Common myeloid progenitor, CD34-positive (primary cell): ENCODE results near the gene VNN1. TPM values are rescaled to one million over a fixed set of nuclear protein-coding genes. Genes with fewer than 3 reads are reported as not detected.

Experiments
- CTCF ChIA-PET: fragments of 350-600 bp; sonication (Branson Sonifier 250); formaldehyde crosslinking; loops from one replicate; lab custom pipeline; 2021; ENCODE audit warnings: antibody characterized with exemption; lab: Charles Lee
- POLR2A ChIA-PET: fragments of 350-600 bp; sonication (Branson Sonifier 250); formaldehyde crosslinking; loops from one replicate; lab custom pipeline; 2021; ENCODE audit warnings: antibody characterized with exemption; lab: Charles Lee
- DNase-seq, 3 donors: peaks; one replicate each; pipeline versions ENCODE4 v3.0.0 to v3.0.0-alpha.2; 2013
- H3K27ac ChIP-seq, 2 experiments: 1 replicate in 1 of 2; 2 replicates in 1 of 2; pipeline ENCODE4 v1.7.0; 2013; ENCODE audit warnings: inconsistent platforms in 2 of 2, low read length in 2 of 2, mild to moderate bottlenecking in 2 of 2, low read depth in 1 of 2, moderate library complexity in 1 of 2; ENCODE audit not compliant: severe bottlenecking in 2 of 2, insufficient read depth in 1 of 2, poor library complexity in 1 of 2
- H3K27me3 ChIP-seq, 5 experiments: replicated peaks in 2 of 5; 1 replicate in 3 of 5; 2 replicates in 2 of 5; pipeline versions ENCODE4 v1.6.1 to v1.7.0; 2013; ENCODE audit warnings: low read length in 4 of 5, mild to moderate bottlenecking in 2 of 5, moderate library complexity in 2 of 5, inconsistent platforms in 1 of 5; ENCODE audit not compliant: insufficient read depth in 5 of 5, control insufficient read depth in 4 of 5
- H3K36me3 ChIP-seq, 4 experiments: 1 replicate in 2 of 4; 2 replicates in 2 of 4; pipeline versions ENCODE4 v1.6.1 to v1.7.0; 2013; ENCODE audit warnings: low read length in 3 of 4, control low read depth in 1 of 4, mild to moderate bottlenecking in 1 of 4; ENCODE audit not compliant: control insufficient read depth in 4 of 4, insufficient read depth in 4 of 4
- H3K4me1 ChIP-seq, 4 experiments: 1 replicate in 3 of 4; 2 replicates in 1 of 4; pipeline versions ENCODE4 v1.6.1 to v1.7.1; 2013; ENCODE audit warnings: low read length in 3 of 4, mild to moderate bottlenecking in 3 of 4, control low read depth in 1 of 4, inconsistent platforms in 1 of 4, moderate library complexity in 1 of 4; ENCODE audit not compliant: control insufficient read depth in 4 of 4, insufficient read depth in 4 of 4; ENCODE audit errors: control extremely low read depth in 1 of 4
- H3K4me3 ChIP-seq, 7 experiments: 1 replicate in 4 of 7; 2 replicates in 3 of 7; pipeline versions ENCODE4 v1.5.1 to v1.7.0; 2013; ENCODE audit warnings: mild to moderate bottlenecking in 7 of 7, low read length in 6 of 7, moderate library complexity in 6 of 7, inconsistent platforms in 2 of 7, low read depth in 2 of 7, control low read depth in 1 of 7; ENCODE audit not compliant: insufficient read depth in 4 of 7, control insufficient read depth in 1 of 7; ENCODE audit errors: extremely low read depth in 1 of 7
- H3K9me3 ChIP-seq, 5 experiments: 1 replicate in 4 of 5; 2 replicates in 1 of 5; pipeline versions ENCODE4 v1.6.1 to v1.7.1; 2013; ENCODE audit warnings: low read length in 4 of 5, mild to moderate bottlenecking in 2 of 5, inconsistent platforms in 1 of 5, low read depth in 1 of 5, moderate library complexity in 1 of 5; ENCODE audit not compliant: control insufficient read depth in 4 of 5, insufficient read depth in 2 of 5; ENCODE audit errors: control extremely low read depth in 1 of 5
- WGBS: methylation state at CpG from one replicate; pipeline ENCODE4 v1.1.5; 2013; ENCODE audit not compliant: insufficient coverage; 5-methylcytosine and 5-hydroxymethylcytosine counted together
- polyA plus RNA-seq: library from polyadenylated mRNA; unstranded; fragments of 120-200 nt; gene quantifications from one replicate; pipeline ENCODE4 v1.2.1, GENCODE V29; 2013

Gene VNN1
- polyA plus RNA-seq = 3.8 TPM

- ChIA-PET POLR2A (no interaction called here), CTCF (interaction anchor here (0.7 to 3.2 kb wide), 3 partner anchors 15 to 54 kb away, joined by 3 to 12 read pairs (median 3); no protein-coding TSS in a partner anchor)
- Histone ChIP-seq H3K4me1 (peaks cover 19 to 49% (median 31%) of the 10 kb centered on the region in 4 experiments), H3K36me3 (no peaks in the 10 kb centered on the region), H3K27ac (peak within 1 kb of the TSS; percentile 55 to 75), H3K4me3 (peak within 1 kb of the TSS in 6 of 7 experiments; percentile 13 to 66 (median 46)), H3K27me3 (no peaks in the 10 kb centered on the region), H3K9me3 (no peaks in the 10 kb centered on the region)
- 0% methylated on average over 4 of the region's 8 CpGs for WGBS
- DNase-seq = peak; percentile 76 to 96 (median 93)
These were observed at the start of gene VNN1 for GRCh38 chr6:132713352-132714134. Gene VNN1 (minus strand): TSS chr6:132714055. CDS start chr6:132714035, 20 bp downstream.

GRCh38 chr6:132763269-132763668, 49.4 kb upstream of the VNN1 start:
- Histone ChIP-seq H3K27ac (peak overlapping the region in 1 of 2 experiments; percentile 10), H3K4me3 (peak overlapping the region in 2 of 7 experiments; percentile 3 to 58), H3K36me3 (no peaks in the 10 kb centered on the region), H3K27me3 (no peaks in the 10 kb centered on the region), H3K9me3 (no peaks in the 10 kb centered on the region), H3K4me1 (peaks cover 0 to 27% (median 12%) of the 10 kb centered on the region in 4 experiments)
- 40% methylated on average over 2 of the region's 2 CpGs for WGBS
- CTCF ChIA-PET = interaction anchor here (1.1 to 12.0 kb wide), 7 partner anchors 14 to 236 kb away, joined by 3 to 196 read pairs (median 4); no protein-coding TSS in a partner anchor
- POLR2A ChIA-PET = no interaction called here
- peak; percentile 24 to 77 (median 66) for DNase-seq

DNA sequence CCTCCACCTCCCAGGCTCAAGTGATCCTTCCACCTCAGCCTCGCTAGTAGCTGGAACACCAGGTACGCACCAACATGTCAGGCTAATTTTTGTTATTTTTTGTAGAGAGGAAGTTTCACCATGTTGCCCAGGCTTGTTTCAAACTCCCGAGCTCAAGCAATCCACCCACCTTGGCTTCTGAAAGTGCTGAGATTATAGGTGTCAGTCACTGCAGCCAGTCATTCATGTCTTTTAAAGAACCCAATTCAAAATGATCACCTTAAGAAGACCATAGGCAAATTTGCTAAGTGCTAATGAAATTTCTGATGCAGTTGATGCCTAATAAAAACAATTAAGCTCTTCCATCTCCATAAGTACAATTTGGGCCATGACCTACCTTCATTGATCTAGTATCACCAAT, 46.4 kb upstream of the VNN1 start:
- Histone ChIP-seq H3K27ac (no peak overlapping the region), H3K9me3 (no peaks in the 10 kb centered on the region), H3K36me3 (no peaks in the 10 kb centered on the region), H3K4me3 (no peak overlapping the region), H3K4me1 (peaks cover 4 to 29% (median 14%) of the 10 kb centered on the region in 4 experiments), H3K27me3 (no peaks in the 10 kb centered on the region)
- POLR2A ChIA-PET = no interaction called here
- CTCF ChIA-PET = interaction anchor here (0.8 kb wide), 1 partner anchor 15 kb away, joined by 3 read pairs; no protein-coding TSS in a partner anchor
- no peak for DNase-seq
- WGBS = 100% methylated on average over 1 of the region's 3 CpGs

DNA sequence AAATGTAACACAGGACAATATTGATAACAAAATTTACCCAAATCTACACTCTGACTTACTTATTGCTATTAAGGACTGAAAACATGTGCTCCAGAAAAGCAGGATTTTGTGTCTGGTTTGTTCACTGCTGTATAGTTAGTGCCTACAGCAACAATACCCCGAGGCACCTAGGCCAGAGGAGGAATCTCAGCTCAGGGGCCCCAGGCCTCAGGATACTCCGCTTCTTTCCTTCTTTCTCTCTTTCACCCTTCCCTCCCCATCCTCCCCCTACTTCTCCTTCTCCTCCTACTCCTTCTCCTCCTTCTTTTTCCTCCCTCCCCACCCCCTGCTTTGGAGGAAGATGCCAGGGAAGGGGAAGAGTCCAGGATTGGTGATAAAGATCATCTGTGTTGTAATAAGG, 44.8 kb upstream of the VNN1 start:
- WGBS = 90% methylated on average over 2 of the region's 2 CpGs
- no peaks in the 10 kb centered on the region for H3K27me3 ChIP-seq
- POLR2A ChIA-PET = no interaction called here

DNA sequence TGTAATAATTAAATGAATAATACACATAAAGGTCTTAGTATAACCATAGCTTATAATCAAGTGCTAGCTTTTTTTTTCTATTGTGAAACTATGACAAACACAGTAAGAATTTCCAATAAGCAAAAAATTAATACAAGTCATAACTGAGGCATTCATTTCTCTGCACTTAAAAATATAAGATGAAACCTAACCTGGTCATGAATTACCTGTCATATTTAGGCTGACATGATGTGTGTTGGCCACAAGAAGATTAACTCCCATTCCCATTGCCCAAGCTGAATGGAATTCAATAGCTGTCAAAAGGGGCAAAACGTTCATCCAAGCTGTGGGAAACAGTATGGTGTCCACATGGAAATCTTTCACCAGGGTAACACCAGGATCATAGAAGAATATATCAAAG, 38.4 kb upstream of the VNN1 start:
- Histone ChIP-seq H3K27me3 (no peaks in the 10 kb centered on the region), H3K36me3 (peaks cover 0 to 2% (median 0%) of the 10 kb centered on the region in 4 experiments), H3K27ac (no peak overlapping the region), H3K4me3 (no peak overlapping the region), H3K9me3 (no peaks in the 10 kb centered on the region), H3K4me1 (peaks cover 0 to 3% (median 0%) of the 10 kb centered on the region in 4 experiments)
- ChIA-PET CTCF (interaction anchor here (1.4 to 1.7 kb wide), 2 partner anchors 12 to 15 kb away, joined by 3 to 4 read pairs; no protein-coding TSS in a partner anchor), POLR2A (no interaction called here)
- DNase-seq = no peak
- 100% methylated on average over 1 of the region's 1 CpG for WGBS

More for the DNA sequence above, 44.8 kb upstream of the VNN1 start:
- no peak overlapping the region for H3K4me3 ChIP-seq
- no peak overlapping the region for H3K27ac ChIP-seq
- H3K9me3 ChIP-seq = no peaks in the 10 kb centered on the region
- peaks cover 4 to 23% (median 14%) of the 10 kb centered on the region in 4 experiments for H3K4me1 ChIP-seq
- DNase-seq = no peak
- CTCF ChIA-PET = interaction anchor here (1.4 kb wide), 1 partner anchor 9 kb away, joined by 5 read pairs; no protein-coding TSS in a partner anchor
- no peaks in the 10 kb centered on the region for H3K36me3 ChIP-seq

DNA sequence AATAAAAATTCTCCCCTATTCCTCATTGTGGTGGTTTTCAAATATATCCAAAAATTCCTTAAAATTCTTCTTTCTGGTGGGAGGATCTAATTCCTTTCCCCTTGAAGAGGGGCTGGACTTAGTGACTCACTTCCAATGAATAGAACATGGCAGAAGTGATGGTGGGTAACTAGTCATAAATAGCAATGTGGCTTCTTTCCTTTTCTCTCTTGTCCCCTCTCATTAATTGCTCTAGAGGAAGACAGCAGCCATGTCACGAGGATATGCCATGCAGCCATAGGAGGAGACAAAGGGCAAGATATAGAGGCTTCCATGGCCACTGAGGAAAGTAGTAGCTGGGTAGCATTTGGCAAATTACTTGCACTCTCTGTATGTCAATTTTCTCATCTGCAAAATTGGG, 38.0 kb upstream of the VNN1 start:
- no peak overlapping the region for H3K4me3 ChIP-seq
- WGBS = 100% methylated on average over 1 of the region's 1 CpG
- peaks cover 0 to 2% (median 0%) of the 10 kb centered on the region in 4 experiments for H3K36me3 ChIP-seq
- no peaks in the 10 kb centered on the region for H3K9me3 ChIP-seq
- H3K4me1 ChIP-seq = peaks cover 0 to 3% (median 0%) of the 10 kb centered on the region in 4 experiments
- no peaks in the 10 kb centered on the region for H3K27me3 ChIP-seq
- ChIA-PET CTCF (interaction anchor here (1.7 kb wide), 1 partner anchor 16 kb away, joined by 4 read pairs; no protein-coding TSS in a partner anchor), POLR2A (no interaction called here)
- DNase-seq = no peak
- no peak overlapping the region for H3K27ac ChIP-seq
